K562 (cell line): Measurements from ENCODE around the gene SLC12A6. TPM values are rescaled to one million over a fixed set of nuclear protein-coding genes. Genes with fewer than 3 reads are reported as not detected.

Source experiments
- ARNT ChIP-seq, 2 experiments: fragments of 450-650 bp; IDR thresholded peaks; 2 replicates each; pipeline ENCODE4 v1.6.1; 2016; ENCODE audit warnings: mild to moderate bottlenecking in 1 of 2
- CC2D1A ChIP-seq: fragments of 450-650 bp; IDR thresholded peaks from 2 replicates; pipeline ENCODE4 v1.6.1; 2017; ENCODE audit warnings: mild to moderate bottlenecking
- ELF2 ChIP-seq: fragments of 250-450 bp; sonication (Bioruptor Pico); IDR thresholded peaks from 2 replicates; pipeline ENCODE4 v1.5.0; 2021; ENCODE audit warnings: mild to moderate bottlenecking
- HNRNPK ChIP-seq: fragments of 200-400 bp; formaldehyde crosslinking; IDR thresholded peaks from one replicate; pipeline ENCODE4 v1.6.1; 2018; ENCODE audit warnings: mild to moderate bottlenecking, low read depth, low read length; ENCODE audit not compliant: poor library complexity, severe bottlenecking
- HNRNPLL ChIP-seq: fragments of 200-400 bp; formaldehyde crosslinking; IDR thresholded peaks from 2 replicates; pipeline ENCODE4 v1.6.1; 2017; ENCODE audit warnings: low read length, low read depth, mild to moderate bottlenecking; ENCODE audit not compliant: poor library complexity, severe bottlenecking
- KAT2B ChIP-seq: IDR thresholded peaks from one replicate; pipeline ENCODE4 v1.6.1; 2012; ENCODE audit warnings: low read depth, mild to moderate bottlenecking, control low read depth, inconsistent platforms, low read length, moderate library complexity
- MAZ ChIP-seq, 2 experiments: fragments of 450-650 bp in 1 of 2; sonication (generic) in 1 of 2; formaldehyde crosslinking; IDR thresholded peaks in 1 of 2; conservative IDR thresholded peaks in 1 of 2; 2 replicates each; pipeline versions ENCODE4 v1.4.0 to v1.5.0; 2020; ENCODE audit warnings: mild to moderate bottlenecking in 1 of 2, missing genetic modification reagents in 1 of 2
- MXI1 ChIP-seq: IDR thresholded peaks from 2 replicates; pipeline ENCODE4 v1.6.1; 2011; ENCODE audit warnings: low read depth, mild to moderate bottlenecking, improper control_type of control experiment, low read length
- POLR2G ChIP-seq: fragments of 200-400 bp; formaldehyde crosslinking; IDR thresholded peaks from 2 replicates; pipeline ENCODE4 v1.6.1; 2017; ENCODE audit warnings: low read depth, mild to moderate bottlenecking, antibody characterized with exemption, low read length, moderate library complexity
- RAD51 ChIP-seq: fragments of 450-650 bp; IDR thresholded peaks from 2 replicates; pipeline ENCODE4 v1.7.1; 2016; ENCODE audit warnings: low read depth, mild to moderate bottlenecking, borderline replicate concordance
- THRAP3 ChIP-seq: fragments of 450-650 bp; IDR thresholded peaks from 2 replicates; pipeline ENCODE4 v1.6.1; 2016; ENCODE audit warnings: mild to moderate bottlenecking, inconsistent platforms, borderline replicate concordance
- THRB ChIP-seq: fragments of 450-650 bp; formaldehyde crosslinking; conservative IDR thresholded peaks from 2 replicates; pipeline ENCODE4 v1.4.0; 2022; ENCODE audit warnings: mild to moderate bottlenecking, missing genetic modification characterization
- USF1 ChIP-seq: sonication (generic); formaldehyde crosslinking; IDR thresholded peaks from 2 replicates; pipeline ENCODE4 v1.9.0; 2022; ENCODE audit warnings: mild to moderate bottlenecking, missing genetic modification reagents
- ZBTB1 ChIP-seq: sonication (generic); formaldehyde crosslinking; IDR thresholded peaks from 2 replicates; pipeline ENCODE4 v1.8.1; 2023; ENCODE audit warnings: missing genetic modification reagents, low read depth, mild to moderate bottlenecking, borderline replicate concordance
- ZBTB40 ChIP-seq, 2 experiments: fragments of 450-650 bp in 1 of 2; sonication (generic) in 1 of 2; formaldehyde crosslinking in 1 of 2; IDR thresholded peaks; 2 replicates each; pipeline versions ENCODE4 v1.7.1 to v1.9.0; 2016 to 2022; ENCODE audit warnings: inconsistent platforms in 1 of 2, mild to moderate bottlenecking in 1 of 2, missing genetic modification reagents in 1 of 2
- ZNF24 ChIP-seq: fragments of 450-650 bp; IDR thresholded peaks from 2 replicates; pipeline ENCODE4 v1.6.1; 2016
- polyA plus RNA-seq, 8 experiments: library from polyadenylated mRNA; depleted of rRNA in 4 of 8; stranded (reverse) in 5 of 8; unstranded in 3 of 8; fragments of >200 nt; fragmentation: Nextera tagmentation in 2 of 8; fragmentation: Illumina TruSeq in 1 of 8; extraction: Ambion mirVana in 2 of 8; extraction: Trizol in 1 of 8; gene quantifications; 2 replicates each; pipeline versions ENCODE4 v1.2.1 to v1.2.3, GENCODE V29; 2011 to 2014; ENCODE audit warnings: inconsistent platforms in 1 of 8, missing spikeins in 1 of 8
- total RNA-seq, 7 experiments: library from RNA; depleted of rRNA in 6 of 7; stranded (reverse); fragments of >200 nt in 6 of 7; fragmentation: Illumina TruSeq in 2 of 7; extraction: Trizol in 2 of 7; gene quantifications; 2 replicates each; pipeline versions ENCODE4 v1.2.1 to v1.2.3, GENCODE V29; 2011 to 2021; ENCODE audit warnings: low replicate concordance in 1 of 7

The SLC12A6 gene
- total and polyA plus RNA-seq, 9 of the 15 experiments (the other 6 are each of a cell fraction or from before 2014, with no cell fraction given), result 1.4 to 16.4 (median 6.7) TPM

GRCh38 chr15:34337557-34338306 is at the start of gene SLC12A6 (continued):
- TF ChIP-seq ZBTB40 (IDR thresholded peaks at IDR 0.05), result no peak
- no peak for TF ChIP-seq ZBTB40 (CRISPR knock-in tag; IDR thresholded peaks at IDR 0.05)
- TF ChIP-seq THRB (CRISPR knock-in tag), result no peak
- TF ChIP-seq ARNT (IDR thresholded peaks at IDR 0.05), result no peak
- no peak for TF ChIP-seq USF1 (CRISPR knock-in tag)
- no peak for TF ChIP-seq RAD51
- peak; percentile 61 for TF ChIP-seq HNRNPLL
- TF ChIP-seq MXI1, result no peak
- TF ChIP-seq ZBTB1, result no peak
- TF ChIP-seq KAT2B, result no peak
- TF ChIP-seq ELF2, result no peak
- no peak for TF ChIP-seq ZNF24
- peak; percentile 95 for TF ChIP-seq POLR2G
- TF ChIP-seq THRAP3, result no peak
- no peak for TF ChIP-seq HNRNPK
- no peak for TF ChIP-seq CC2D1A
- TF ChIP-seq MAZ (CRISPR knock-in tag; conservative IDR thresholded peaks at IDR 0.05 in 1 of 2, IDR thresholded peaks at IDR 0.05 in 1 of 2), result peak in 1 of 2 experiments; percentile 49; a peak in 2 of 4 replicates
